RPMI7951 (cell line): ENCODE results near the gene LDLR. TPM values are rescaled to one million over a fixed set of nuclear protein-coding genes. Genes with fewer than 3 reads are reported as not detected.
"Not testable (repeated sequence)": the region's sequence is repeated elsewhere in the genome, so short reads cannot be mapped to it uniquely, and the experiment has no call there.

Source experiments
- DNase-seq: peaks from one replicate; pipeline ENCODE4 v3.0.0-alpha.2; 2012; ENCODE audit warnings: low read depth
- total RNA-seq: library from RNA; depleted of rRNA; stranded (reverse); fragments of >200 nt; shearing (Covaris generic); gene quantifications from 2 replicates; pipeline ENCODE4 v1.2.3, GENCODE V29; 2014

The LDLR gene
- total RNA-seq, 1 experiment from 2014 or later, result 46.7 TPM

GRCh38 chr19:11140896-11141295, 51.6 kb downstream of the LDLR start:
- no peak for DNase-seq

GRCh38 chr19:11141937-11142527, 52.8 kb downstream of the LDLR start:
- no peak for DNase-seq

- DNase-seq, result peak; percentile 95
Measured at GRCh38 chr19:11142528-11143171, 53.4 kb downstream of the LDLR start.

- no peak for DNase-seq
Measured at GRCh38 chr19:11145536-11145924, 56.3 kb downstream of the LDLR start.

- DNase-seq, result no peak
Measured at GRCh38 chr19:11148001-11148400, 58.7 kb downstream of the LDLR start.

- no peak for DNase-seq
Measured at GRCh38 chr19:11151181-11151580, 61.9 kb downstream of the LDLR start.

GRCh38 chr19:11152318-11153062, 63.2 kb downstream of the LDLR start:
- DNase-seq, result peak; percentile 76

- DNase-seq, result no peak
Measured at GRCh38 chr19:11154683-11155047, 65.4 kb downstream of the LDLR start.

- DNase-seq, result peak; percentile 98
Measured at GRCh38 chr19:11155373-11156120, 66.3 kb downstream of the LDLR start, which contains the start of gene SPC24. Gene SPC24, minus strand, starts transcription at chr19:11155782. Its CDS starts 6 bp downstream, at chr19:11155776.

GRCh38 chr19:11159598-11160439, 70.6 kb downstream of the LDLR start:
- no peak for DNase-seq

- DNase-seq, result not testable (repeated sequence)
Measured at GRCh38 chr19:11160440-11160768, 71.1 kb downstream of the LDLR start.

GRCh38 chr19:11164296-11164695, 75.0 kb downstream of the LDLR start:
- no peak for DNase-seq

- no peak for DNase-seq
Measured at GRCh38 chr19:11164879-11165406, 75.7 kb downstream of the LDLR start.

GRCh38 chr19:11165486-11166030, 76.3 kb downstream of the LDLR start:
- no peak for DNase-seq

- DNase-seq, result peak; percentile 93
Measured at GRCh38 chr19:11166281-11167142, 77.2 kb downstream of the LDLR start.

- DNase-seq, result peak; percentile 99
Measured at GRCh38 chr19:11168568-11168967, 79.3 kb downstream of the LDLR start.

GRCh38 chr19:11169896-11170678, 80.8 kb downstream of the LDLR start:
- DNase-seq, result no peak

GRCh38 chr19:11171144-11171543, 81.9 kb downstream of the LDLR start:
- no peak for DNase-seq

GRCh38 chr19:11172576-11172975, 83.3 kb downstream of the LDLR start:
- DNase-seq, result no peak
